Activated CD8-positive, alpha-beta memory T cell treated with anti-CD3 and anti-CD28 coated beads, Interleukin-2, amount 50 U/mL, for 1 hour (primary cell): ENCODE measurements around the gene WDR48.

Experiments used
- DNase-seq: peaks from one replicate; pipeline ENCODE4 v3.0.0-alpha.2; 2020; ENCODE audit errors: extremely low read depth

The WDR48 gene

GRCh38 chr3:39063143-39063542 is 11.3 kb downstream of the WDR48 start:
- DNase-seq, result no peak

GRCh38 chr3:39064646-39065045 is 12.8 kb downstream of the WDR48 start:
- no peak for DNase-seq

DNA sequence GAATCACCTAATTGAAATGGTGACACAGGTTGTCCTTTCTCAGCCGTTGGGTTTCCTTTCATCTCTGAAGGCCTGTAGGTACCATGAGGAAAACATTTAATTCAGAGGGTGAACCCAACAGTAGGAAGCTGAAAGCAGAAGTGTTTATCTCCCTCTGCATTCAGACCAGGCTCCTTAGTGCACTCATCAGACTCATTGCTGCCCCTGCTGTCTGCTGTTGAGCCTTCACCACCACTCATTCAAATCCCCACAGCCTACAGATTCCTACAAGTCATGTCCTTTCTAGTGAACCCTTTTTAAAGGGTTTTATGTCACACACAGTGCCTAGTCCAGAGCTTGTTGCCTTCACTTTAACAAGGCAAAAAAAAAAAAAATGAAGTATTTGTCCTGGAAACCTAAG is 13.4 kb downstream of the WDR48 start:
- no peak for DNase-seq

DNA sequence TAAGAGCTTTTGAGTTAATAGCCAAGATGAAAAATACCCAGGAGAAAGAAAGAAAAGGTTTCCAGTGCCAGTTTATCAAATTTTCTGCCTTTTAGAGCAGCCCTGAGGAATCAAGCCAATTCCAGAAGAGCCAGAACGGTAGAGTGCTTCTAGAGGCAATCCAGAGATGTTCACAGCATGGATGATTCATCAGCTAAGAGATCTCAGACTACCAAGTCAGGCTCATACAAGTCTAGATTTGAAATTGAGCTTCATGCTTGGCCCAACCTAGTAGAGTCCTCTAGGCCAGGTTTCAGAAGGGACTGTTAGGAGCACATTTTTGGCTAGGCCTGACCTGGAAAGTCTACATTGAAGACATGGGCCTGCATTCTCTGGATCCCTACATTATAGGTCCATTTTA is 15.5 kb downstream of the WDR48 start:
- DNase-seq, result no peak

DNA sequence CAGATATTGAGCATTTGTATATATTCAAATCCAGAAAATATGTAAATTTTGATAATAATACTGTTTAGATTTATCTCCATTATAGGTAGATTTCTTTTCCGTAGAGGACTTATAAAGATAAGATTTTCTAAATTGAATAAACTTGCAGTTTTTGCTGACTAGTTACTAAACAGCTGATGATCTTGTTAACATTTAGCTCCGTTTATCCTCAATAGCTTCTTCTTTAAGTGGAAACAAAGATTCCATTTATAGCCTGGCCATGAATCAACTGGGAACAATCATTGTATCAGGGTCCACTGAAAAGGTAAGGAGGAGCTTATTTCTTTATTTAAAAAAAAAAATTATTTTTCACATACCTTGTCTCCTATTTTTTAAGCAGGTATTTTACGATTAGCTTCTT is 16.7 kb downstream of the WDR48 start:
- no peak for DNase-seq

- DNase-seq, result no peak
Observed at GRCh38 chr3:39075910-39076309, 24.1 kb downstream of the WDR48 start.

- no peak for DNase-seq
Observed at GRCh38 chr3:39079530-39079929, 27.7 kb downstream of the WDR48 start.

GRCh38 chr3:39080026-39080425 is 28.2 kb downstream of the WDR48 start:
- no peak for DNase-seq

GRCh38 chr3:39082666-39083313 is 31.0 kb downstream of the WDR48 start:
- no peak for DNase-seq

GRCh38 chr3:39086144-39086543 is 34.3 kb downstream of the WDR48 start:
- DNase-seq, result no peak

GRCh38 chr3:39088456-39088855 is 36.6 kb downstream of the WDR48 start:
- DNase-seq, result no peak

GRCh38 chr3:39088889-39089288 is 37.1 kb downstream of the WDR48 start:
- no peak for DNase-seq

DNA sequence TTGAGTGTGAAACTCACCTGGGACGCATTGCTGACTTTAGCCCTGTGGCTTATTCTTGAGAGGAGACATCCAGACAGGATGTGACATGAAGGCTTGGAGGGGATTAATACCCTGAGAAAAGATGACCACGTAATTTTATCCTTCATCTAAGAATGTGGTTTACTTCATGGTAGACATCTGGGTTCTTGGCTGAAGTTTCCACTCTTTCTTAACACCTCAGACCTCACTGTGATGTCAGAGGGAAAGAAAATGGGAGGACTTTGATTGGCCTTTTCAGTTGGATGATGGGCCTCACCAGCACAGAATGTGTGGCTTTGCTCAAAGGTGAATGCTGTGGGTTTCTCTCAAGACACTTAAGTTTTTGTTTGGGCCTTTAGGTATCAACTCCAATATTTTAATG is 39.1 kb downstream of the WDR48 start:
- DNase-seq, result no peak

DNA sequence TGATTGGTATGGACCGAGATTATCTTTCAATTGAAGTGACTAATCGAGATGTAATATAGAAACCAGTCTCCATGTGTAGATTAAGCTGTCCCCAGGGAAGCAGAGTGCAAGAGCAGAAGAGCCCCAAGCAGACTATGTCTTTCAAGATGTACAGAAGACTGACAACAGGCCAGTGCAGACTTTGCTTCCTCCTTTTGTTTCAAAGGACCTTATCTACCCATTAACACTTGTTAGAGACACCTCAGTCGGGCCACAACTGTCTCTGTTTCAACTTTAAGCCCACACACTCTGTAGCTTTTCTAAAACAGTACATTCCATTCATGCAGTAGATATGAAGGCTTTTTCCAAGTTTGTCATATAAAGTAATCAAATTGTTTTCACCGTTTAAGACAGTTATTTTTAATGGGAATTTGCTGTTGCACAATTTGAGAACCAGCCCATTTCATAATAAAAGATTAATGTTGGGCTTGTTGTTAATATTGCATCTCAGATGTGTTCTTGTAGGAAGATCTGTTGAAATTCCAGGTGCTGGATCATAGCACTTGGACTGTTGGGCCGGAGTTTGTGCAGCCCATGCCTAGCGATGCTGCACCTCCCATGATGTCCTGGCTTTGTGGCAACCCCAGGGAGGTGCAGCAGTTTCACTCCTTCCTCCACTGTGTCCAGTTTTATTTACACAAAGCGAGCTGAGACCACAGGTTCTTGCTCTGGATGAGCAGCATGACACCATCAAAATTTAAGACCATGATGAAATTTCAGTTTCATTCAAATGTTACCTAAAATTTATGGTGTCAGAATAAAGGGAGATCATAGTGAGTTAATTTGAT is 43.2 kb downstream of the WDR48 start:
- DNase-seq, result no peak

GRCh38 chr3:39095778-39096177 is 44.0 kb downstream of the WDR48 start:
- no peak for DNase-seq

DNA sequence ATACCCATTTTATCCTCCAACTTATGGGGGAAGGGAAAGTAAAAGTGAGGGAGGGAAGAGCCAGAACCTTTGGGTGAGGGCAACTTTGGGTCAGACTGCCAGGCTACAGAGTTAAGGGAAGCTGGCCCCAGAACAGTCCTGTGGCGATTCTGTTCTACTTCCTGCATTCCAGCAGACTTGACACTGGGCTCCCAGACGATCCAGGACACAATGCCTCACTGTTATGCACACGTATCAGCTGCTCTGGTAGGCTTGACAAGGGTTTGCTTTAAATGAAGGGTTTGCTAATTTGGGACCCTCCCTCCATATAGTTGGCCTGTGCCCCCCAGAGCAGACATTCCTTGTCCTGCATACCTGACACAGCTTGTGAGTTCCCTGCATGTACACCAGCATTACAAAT is 45.0 kb downstream of the WDR48 start:
- DNase-seq, result no peak

DNA sequence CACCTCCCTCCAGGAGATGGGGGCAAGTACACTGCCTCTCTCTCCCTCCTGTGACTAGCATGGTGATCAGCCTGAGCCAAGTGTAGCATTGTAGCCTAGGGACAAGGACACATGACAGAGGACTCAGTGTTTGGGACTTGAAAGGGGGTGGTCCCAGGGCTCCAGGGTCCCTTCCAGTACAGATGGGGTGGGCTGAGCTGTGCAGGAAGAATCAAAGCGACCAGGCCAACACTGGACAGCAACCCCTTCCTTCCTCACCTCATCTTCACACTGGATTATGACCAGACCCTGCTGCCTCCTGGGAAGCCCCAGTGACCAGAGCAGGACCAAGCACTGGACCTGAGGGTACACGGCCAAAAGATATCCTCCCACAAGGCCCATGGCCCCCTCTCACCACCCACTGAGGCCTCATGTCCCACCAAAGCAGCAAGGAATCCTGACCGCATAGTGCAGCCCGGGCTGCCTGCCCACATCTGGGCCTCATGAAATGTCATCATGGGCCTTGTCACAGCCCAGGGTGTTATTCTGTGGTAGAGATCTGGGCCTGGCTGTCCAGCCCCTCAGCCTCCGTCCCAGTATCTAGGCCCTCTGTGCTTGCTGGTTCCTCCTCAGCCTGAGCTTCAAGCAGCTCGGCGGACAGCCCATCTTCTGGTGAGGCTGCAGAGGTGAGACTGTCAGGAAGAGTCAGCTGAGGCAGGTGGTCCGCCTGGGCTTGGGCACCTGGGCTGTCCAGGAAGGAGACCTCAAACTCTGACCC is 46.1 kb downstream of the WDR48 start:
- no peak for DNase-seq

GRCh38 chr3:39098473-39099000 is 46.7 kb downstream of the WDR48 start:
- no peak for DNase-seq

DNA sequence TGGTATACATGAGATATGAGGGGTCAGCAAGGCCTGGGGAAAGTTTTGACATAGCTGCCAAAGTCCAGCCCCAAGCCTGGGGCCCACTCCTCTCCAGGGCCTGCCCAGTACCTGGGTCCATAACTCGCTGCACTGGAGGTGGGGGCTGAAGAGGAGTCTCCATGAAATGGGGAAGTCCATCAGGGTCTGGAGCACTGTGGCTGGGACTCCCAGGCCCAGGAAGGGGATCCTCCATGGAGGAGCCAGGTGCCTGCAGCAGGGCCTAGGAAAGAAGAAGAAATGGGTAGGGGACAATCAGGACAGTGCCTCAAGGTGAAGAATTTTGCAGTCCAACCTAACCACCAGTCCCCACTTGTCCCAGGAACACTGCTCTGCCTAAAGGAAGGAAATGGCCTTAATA is 47.4 kb downstream of the WDR48 start:
- no peak for DNase-seq

DNA sequence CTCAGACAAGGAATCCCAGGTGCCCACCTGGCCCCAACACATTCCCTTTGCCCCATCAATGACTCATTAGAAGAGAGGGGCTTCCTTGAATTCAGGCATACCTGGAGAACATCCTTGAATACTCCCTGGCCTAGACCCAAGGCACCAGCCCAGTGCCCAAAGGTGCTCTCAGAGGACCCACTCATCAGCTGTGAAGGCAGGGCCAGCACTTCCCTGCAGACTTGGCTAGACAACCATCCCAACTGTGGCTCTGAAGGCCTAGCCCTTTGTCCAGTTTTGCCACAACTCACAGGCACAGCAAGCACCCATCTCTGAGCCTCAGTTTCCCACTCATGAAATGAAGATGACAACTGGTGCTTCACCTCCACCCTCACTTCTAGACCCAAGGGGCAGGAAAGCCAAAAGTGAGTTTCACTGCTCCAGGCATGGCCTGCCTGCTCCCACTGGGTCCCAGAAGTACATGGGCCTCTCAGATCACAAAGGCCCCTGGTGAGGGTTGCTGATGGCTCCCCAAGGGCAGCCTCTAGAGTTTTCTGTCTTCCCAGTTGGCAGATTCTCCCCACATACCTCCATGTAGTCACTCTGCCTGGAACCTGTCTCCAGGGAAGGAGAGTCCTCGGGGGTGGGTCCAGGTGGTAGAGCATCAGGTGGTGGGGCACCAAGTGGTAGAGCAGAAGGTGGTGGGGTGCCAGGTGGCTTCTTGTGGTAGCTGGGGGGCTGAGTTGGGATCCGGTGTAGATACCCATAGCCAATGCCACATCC is 48.1 kb downstream of the WDR48 start:
- DNase-seq, result no peak

DNA sequence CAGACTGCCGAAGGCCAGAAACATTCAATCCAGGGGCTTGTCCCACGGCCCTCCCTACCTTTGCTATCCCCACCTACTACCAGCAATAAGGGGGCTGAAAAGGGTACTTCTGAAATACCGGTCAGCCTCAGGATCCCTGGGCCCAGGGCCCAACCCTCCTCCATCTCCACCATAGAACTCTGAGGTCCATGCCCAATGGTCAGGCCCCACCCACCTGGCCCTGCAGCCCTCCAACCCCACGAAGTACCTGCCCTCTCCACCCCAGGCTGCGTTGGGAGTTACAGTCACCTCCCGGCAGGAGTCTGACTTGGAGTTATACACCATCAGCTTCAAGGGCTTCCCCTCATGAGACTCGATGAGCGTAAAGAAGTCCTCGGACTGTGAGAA is 48.7 kb downstream of the WDR48 start:
- no peak for DNase-seq
